ENCODE results near the gene KCNH8.

GRCh38 chr3:19110335-19110895 lies 37.9 kb upstream of the KCNH8 start:
- TF ChIP-seq SRF (IDR thresholded peaks at IDR 0.05; ENCODE audit: low read depth) (no peak), CTCF (IDR thresholded peaks at IDR 0.05 in 2 of 3, conservative IDR thresholded peaks at IDR 0.05 in 1 of 3; ENCODE audit: borderline replicate concordance in 1 of 3, insufficient read depth in 1 of 3, low read depth in 2 of 3, low read length in 2 of 3) (no peak), POLR2A (IDR thresholded peaks at IDR 0.05; ENCODE audit: borderline replicate concordance, extremely low read depth, insufficient read depth, insufficient read length) (no peak), EZH2 (IDR thresholded peaks at IDR 0.05) (no peak), RAD21 (IDR thresholded peaks at IDR 0.05; ENCODE audit: low read depth) (no peak), POLR2AphosphoS5 (IDR thresholded peaks at IDR 0.05; ENCODE audit: low read depth, low read length) (no peak), ATF3 (IDR thresholded peaks at IDR 0.05) (no peak), FOSL1 (IDR thresholded peaks at IDR 0.05; ENCODE audit: low read depth) (no peak), SP1 (IDR thresholded peaks at IDR 0.05; ENCODE audit: low read depth) (no peak), REST (IDR thresholded peaks at IDR 0.05; ENCODE audit: low read depth) (no peak), SIN3A (IDR thresholded peaks at IDR 0.05; ENCODE audit: low read depth) (no peak), CEBPB (IDR thresholded peaks at IDR 0.05; ENCODE audit: low read depth) (no peak)

All from HCT116 (cell line).